Limb (tissue), 2 donors: ENCODE results near the gene TRAPPC10.

Experiments used
- DNase-seq, 2 donors: peaks; one replicate each; pipeline ENCODE4 v3.0.0-alpha.2; 2016; ENCODE audit errors: extremely low spot score in 2 of 2

The TRAPPC10 gene, protein sequence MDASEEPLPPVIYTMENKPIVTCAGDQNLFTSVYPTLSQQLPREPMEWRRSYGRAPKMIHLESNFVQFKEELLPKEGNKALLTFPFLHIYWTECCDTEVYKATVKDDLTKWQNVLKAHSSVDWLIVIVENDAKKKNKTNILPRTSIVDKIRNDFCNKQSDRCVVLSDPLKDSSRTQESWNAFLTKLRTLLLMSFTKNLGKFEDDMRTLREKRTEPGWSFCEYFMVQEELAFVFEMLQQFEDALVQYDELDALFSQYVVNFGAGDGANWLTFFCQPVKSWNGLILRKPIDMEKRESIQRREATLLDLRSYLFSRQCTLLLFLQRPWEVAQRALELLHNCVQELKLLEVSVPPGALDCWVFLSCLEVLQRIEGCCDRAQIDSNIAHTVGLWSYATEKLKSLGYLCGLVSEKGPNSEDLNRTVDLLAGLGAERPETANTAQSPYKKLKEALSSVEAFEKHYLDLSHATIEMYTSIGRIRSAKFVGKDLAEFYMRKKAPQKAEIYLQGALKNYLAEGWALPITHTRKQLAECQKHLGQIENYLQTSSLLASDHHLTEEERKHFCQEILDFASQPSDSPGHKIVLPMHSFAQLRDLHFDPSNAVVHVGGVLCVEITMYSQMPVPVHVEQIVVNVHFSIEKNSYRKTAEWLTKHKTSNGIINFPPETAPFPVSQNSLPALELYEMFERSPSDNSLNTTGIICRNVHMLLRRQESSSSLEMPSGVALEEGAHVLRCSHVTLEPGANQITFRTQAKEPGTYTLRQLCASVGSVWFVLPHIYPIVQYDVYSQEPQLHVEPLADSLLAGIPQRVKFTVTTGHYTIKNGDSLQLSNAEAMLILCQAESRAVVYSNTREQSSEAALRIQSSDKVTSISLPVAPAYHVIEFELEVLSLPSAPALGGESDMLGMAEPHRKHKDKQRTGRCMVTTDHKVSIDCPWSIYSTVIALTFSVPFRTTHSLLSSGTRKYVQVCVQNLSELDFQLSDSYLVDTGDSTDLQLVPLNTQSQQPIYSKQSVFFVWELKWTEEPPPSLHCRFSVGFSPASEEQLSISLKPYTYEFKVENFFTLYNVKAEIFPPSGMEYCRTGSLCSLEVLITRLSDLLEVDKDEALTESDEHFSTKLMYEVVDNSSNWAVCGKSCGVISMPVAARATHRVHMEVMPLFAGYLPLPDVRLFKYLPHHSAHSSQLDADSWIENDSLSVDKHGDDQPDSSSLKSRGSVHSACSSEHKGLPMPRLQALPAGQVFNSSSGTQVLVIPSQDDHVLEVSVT

DNA sequence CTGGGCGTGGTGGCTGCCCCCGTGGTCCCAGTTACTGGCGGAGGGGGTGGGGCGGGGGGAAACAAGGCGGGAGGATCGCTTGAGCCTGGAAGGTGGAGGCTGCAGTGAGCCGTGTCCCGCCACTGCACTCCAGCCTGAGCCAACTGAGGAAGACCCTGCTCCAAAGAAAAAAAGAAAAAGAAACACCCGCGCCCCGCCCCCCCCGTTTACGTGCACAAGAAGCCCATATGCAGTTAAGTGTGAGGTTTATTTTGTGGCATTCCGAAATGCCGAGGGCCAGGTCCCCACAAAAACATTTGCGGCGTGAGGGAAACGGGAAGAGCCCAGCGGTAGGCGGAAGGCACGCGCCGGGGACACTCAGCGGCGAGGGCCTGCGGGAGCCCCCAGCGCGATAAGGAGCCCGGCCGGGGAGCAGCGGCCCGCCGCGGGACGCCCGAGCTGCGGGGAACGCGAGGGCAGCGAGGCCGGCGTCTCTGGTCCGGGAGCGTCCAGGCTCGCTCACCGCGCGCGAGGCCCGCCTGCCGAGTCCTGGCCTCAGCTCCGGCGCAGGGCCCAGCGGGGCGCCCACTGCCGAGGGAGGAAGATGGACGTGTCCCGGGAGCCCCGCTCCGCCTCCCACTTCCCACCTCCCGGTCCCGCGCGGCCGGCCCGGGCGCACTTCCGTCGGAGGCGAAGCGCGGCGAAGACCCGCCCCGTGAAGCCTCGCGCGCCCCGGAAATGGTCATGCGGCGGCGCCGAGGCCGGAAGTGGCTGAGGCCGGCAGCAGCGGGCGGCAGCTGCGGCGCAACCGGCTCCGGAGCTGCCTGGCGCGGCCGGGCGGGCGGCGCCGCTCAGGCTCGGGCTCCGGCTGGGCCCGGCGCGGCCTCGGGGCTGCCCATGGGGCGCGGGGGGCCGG, at the start of gene TRAPPC10:
TRAPPC10 (plus strand) TSS at position 731 of the 895 bp plus-strand sequence. CDS start 185 bp downstream, outside the sequence.
- DNase-seq, result peak; percentile 81 to 92

DNA sequence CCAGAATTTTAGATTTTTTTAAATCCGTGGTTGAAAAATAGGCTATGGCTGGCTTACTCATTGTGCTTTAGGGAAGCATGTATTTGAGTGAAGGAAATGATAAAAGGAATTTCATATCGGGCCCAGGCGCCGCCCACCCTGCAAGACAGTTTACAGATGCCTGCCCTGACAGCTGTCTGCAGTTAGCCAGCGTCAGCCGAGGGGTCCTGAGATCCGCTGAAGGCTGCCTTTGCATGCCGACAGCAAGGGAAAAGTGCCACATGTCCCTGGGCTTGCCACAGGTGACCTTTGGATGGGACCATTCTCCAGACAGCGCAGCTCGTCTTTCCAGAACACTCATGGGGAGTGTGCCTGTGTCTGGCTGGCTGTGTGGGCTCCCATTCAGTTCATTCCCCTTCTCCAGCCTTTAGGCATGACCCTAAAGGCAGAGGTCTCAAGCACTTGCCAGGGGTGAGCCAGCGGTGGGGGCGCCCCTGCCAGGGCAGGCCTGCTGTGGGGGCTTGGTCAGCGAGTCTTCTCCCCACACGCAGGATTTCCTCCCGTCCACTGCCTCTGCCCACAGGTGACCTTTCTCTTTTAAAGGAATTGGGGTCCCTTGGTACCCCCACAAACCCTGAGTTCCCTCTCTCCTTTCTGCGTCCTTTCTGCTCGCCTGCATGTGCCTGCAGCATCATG, 46.1 kb upstream of the TRAPPC10 start:
- no peak for DNase-seq

DNA sequence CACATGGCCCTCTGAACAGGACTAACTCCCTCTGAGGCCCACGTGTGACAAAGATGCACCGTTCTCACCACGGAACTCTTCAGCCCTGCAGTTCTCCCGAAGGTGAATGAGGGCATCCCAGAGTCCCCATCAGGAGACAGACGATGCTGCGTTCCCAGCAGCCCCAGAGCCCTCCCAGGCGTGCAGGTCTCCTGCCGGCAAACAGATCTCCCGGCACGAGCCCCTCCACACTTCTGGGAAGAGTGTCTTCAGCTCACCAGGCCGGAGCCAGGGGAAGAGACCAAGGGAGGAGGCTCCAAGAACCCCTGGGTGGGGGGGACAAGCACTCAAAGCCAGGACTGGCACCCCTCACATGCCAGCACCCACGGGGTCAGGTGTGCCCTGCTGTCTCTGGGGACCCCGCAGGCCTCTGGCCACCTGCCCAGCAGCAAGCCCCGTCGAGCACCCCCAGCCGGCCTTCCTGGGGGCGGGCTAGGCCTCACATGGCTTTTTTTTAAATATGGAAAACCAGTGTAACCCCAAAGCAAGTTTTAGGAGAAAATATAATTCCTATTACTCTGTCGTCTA, 45.1 kb upstream of the TRAPPC10 start:
- no peak for DNase-seq

DNA sequence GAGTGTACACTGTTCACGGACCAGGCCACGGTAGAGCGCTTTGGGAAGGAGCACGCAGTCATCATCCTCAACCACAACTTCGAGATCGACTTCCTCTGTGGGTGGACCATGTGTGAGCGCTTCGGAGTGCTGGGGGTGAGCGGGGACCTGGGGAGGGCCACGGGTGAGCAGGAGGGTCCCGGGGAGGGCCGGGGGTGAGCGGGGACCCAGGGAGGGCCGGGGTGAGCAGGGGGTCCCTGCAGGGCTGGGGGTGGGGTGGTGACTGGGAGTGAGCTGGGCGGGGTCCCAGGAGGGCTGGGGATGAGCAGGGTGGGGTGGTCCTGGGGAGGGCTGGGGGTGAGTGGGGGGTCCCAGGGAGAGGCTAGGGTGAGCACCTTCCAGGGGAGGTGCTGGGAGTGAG, 44.1 kb upstream of the TRAPPC10 start:
- no peak for DNase-seq

DNA sequence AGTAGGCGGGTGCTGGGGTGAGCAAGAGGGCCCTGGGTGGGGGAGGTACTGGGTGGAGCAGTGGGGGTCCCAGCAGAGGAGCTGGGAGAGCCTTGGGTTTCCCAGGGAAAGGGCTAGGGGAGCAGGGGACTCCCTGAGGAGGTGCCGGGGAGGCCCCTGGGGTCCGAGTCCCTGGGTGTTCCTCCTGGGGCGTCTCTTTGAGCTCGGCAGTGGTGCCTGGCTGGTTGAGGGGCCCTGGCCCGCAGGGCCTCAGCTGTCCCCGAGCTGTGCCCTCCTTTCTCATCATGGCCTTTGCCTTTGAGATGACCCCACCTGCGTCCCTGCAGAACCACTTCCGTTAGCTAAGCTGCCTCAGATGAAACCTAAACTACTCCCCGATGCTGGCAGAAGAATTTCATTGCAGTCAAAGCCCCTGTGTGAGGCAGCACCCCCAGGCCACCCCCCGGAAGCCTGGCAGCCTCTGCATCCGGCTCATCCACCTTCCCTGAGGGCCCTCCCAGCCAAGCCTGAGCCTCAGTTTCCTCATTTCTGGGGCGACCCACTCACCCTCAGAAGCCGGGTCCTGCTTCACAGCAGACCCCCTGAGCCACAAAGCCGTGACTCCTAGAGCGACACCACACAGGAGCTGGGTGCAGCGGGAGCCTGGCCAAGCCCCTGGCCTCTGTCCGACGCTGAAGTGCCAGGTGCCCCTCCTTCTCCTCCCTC, 43.5 kb upstream of the TRAPPC10 start:
- DNase-seq, result no peak

DNA sequence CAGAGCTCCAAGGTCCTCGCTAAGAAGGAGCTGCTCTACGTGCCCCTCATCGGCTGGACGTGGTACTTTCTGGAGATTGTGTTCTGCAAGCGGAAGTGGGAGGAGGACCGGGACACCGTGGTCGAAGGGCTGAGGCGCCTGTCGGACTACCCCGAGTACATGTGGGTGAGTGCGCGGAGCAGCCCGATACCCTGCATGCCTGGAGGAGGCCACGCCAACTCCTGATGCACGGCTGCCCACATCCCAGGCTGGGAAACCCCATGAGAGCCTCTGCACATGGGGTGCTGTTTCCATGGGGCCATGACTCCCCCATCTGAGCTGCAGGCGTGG, 43.0 kb upstream of the TRAPPC10 start:
- DNase-seq, result no peak

DNA sequence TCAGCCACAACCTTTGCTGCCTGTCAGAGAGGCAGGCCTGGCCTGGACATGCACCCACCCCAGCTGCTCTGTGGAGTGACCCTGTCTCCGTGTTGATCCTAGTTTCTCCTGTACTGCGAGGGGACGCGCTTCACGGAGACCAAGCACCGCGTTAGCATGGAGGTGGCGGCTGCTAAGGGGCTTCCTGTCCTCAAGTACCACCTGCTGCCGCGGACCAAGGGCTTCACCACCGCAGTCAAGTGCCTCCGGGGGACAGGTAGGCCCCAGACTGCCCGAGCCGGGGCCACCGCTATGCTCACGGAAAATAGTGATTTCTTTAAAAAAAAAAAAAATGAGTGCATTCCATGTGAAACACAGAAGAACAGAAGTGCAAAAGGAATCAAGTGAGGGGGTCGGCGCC, 41.6 kb upstream of the TRAPPC10 start:
- DNase-seq, result no peak

DNA sequence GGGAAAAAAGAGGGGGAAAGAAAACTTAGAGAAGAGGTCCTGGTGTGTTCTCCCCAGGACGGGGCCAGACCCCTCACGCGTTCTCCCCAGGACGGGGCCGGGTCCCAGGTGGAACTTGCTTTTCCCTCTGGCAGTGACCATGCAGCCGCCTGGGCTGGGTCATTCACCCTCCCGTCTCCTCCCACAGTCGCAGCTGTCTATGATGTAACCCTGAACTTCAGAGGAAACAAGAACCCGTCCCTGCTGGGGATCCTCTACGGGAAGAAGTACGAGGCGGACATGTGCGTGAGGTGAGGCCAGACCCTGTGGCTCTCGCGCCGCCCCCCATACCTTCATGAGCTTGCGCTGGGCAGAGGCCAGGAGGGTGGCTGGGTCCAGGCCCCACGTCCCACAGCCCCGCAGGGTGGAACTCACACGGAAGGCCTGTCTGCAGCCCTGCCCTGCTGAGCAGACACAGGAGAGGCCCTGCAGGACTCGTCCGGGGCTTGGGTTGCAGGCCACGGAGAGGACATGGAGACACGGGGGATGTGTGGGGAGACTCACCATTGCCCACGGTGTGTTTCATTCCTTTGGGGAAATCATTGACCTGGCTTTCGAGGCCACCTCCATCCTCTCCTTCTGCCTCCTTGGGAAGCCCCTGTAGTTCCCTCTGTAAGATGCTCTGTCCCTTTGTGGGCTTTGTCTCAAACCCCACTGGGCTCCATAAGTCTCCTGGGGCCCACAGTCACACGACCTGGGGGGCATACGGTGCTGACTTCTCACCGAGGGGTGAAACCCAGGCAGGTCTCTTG, 40.7 kb upstream of the TRAPPC10 start:
- no peak for DNase-seq

DNA sequence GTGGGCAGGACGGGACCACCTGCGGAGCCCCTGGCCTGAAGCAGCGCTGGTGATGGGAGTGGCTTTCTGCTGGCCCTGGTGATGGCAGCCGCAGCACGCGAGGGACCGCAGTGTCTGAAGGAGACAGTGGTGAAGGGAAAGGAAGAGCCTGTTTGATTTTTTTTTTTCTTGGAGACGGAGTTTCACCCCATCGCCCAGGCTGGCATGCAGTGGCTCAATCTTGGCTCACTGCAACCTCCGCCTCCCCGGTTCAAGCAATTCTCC, 40.2 kb upstream of the TRAPPC10 start:
- DNase-seq, result no peak

DNA sequence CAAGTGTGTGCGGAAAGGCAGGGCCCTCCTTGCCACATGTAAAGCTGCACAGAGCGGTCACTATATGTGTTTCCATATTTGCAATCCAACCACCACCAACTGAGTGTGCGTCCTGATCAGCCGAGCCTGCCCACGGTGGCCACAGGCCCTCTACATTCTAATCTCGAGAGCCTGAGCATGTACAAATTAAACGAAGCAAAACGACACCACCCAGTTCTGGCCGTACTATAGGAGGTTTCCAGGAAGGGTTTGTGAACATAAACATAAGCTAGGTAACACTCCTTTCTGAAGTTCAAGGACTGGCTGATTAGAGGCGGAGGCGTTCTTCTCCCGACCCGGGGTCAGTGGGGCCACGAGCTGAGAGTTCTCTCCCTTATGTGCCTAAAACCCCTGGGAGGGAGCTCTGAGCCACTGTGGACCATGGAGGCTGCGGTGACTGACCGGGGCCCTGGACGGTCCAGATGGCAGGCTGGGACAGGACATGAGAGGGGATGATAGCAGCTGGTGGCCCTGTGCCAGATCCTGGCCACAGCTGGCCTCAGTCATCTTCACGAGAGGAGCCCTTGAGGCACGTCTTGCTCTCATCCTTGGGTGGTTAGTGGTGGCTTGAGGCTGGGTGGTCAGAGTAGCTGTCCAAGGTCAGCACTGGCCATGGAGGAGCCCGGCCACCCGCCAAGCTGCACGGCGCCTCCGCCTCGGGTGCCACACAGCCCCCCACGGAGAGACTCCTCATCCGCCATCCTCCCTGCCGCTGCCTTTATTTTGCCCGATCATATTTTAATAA, 39.1 kb upstream of the TRAPPC10 start:
- no peak for DNase-seq

DNA sequence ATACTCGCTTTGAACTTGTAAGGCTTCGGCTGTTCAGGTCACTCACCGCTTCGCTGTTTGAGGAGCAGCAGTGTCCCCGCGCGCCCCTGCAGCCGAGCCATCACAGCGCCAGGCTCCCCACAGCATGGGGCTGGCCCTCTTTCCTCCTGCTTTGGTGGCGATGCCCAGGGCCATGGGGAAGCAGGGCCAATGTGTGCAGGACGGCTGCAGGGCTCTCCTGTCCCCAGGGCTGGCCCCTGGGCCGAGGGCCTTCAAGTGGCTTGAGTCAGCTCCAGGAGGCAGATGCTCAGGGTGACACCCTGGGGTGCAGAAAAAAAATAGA, 38.5 kb upstream of the TRAPPC10 start:
- no peak for DNase-seq

DNA sequence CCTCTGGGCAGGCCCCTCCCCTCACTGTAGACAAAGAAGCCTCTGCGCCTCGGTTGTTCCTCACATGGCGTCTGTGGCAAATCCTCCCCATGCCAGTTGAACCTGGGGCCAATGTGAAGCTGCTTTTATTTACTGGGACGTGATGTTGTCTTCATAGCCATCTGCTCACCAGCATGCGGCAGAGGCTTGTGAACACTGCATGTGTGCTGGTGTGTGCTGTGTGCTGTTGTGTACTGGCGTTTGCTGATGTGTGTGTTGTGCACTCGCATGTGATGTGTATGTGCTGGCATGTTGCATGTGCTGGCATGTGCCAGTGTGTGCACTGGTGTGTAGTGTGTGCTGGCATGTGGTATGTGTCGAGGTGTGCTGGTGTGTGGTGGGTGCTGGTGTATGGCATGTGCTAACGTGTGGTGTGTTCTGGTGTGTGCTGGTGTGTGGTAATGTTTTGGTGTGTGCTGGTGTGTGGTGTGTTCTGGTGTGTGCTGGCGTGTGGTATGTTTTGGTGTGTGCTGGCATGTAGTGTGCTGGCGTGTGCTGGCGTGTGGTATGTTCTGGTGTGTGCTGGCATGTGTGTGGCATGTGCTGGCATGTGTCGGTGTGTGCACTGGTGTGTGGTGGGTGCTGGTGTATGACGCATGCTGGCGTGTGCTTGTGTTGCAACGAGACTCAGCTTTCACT, 37.2 kb upstream of the TRAPPC10 start:
- no peak for DNase-seq

DNA sequence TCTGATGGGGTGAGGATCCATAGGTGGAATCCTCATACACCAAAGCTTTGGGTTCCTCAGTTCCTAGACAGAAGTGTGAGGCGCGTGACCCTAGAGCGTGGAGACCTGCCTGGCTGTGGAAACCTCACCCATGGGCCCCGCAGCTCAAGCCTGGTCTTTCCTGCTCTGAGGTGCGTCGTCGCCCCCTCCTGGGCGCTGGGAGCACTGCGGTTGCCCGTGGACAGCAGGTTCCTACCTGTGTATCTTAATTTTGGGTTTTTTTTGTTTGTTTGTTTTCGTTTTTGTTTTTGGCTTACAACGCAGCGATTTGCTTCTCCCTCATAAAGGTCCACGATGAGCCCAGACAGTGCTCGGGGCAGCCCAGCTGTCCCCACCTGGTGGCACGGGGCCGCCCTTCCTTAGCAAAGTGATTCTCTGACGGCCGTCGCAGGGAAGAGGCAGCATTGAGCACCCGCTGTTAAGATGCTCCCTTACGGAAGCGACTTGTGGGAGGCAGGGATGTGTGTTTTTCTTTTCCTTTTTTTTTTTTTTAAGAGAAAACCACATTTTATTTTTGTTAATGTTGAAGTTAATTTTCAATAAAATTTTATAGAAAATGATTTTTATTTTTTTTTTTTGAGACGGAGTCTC, 36.5 kb upstream of the TRAPPC10 start:
- peak; percentile 52 to 88 for DNase-seq

DNA sequence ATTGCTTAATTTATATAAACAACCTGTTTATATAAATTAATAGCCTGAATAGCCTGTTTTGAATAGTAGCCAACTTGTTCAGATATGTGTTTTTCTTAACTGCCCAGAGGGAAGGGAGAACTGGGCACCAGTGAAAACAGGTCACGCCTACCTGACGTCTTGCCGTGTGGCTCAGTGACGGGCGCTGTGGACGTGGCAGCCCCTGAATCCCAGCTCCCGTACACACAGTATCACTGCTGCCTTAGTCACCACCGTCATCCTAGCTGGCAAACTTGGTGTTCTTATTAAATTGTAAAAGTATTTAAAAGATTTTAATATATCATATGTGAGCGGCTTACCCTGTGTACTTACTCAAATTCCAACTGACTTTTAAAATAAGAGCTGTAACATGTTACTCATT, 35.4 kb upstream of the TRAPPC10 start:
- no peak for DNase-seq

DNA sequence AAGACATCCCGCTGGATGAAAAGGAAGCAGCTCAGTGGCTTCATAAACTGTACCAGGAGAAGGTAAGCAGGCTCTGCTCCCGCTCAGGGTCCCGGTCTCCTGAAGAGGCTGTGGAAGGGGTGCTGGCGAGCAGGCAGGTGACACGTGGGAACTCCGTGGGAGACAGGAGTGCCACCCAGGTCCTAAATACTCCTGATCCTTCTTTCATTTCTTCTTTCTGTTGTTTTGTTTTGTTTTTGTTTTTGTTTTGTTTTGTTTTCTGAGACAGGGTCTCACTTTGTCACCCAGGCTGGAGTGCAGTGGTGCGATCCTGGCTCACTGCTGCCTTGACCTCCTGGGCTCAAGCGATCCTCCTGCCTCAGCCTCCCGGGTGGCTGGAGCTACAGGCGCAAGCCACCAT, 34.0 kb upstream of the TRAPPC10 start:
- no peak for DNase-seq

DNA sequence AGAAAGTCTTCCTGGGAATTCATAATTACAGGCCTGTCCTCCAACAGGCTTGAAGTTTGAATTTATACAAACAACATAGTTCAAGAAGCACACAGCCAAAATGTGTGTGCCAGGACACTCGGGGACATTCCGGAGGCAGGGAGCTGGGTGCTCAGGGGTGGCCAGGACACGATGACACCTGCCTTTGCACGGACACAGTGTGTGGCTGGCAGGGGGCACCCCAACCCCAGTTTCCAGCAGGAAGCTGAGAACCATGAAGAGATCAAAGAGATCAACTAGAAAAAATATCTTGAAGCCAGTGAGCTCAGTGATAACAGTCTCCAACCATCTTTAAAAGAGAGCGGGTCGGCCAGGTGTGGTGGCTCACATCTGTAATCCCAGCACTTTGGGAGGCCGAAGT, 32.5 kb upstream of the TRAPPC10 start:
- no peak for DNase-seq
